Muscle layer of colon (tissue), 2 donors: Measurements from ENCODE around the gene AIP.

Source experiments
- H3K27ac ChIP-seq: one replicate; pipeline ENCODE4 v1.7.0; 2013; ENCODE audit warnings: low read depth, mild to moderate bottlenecking, low read length, moderate library complexity
- H3K27me3 ChIP-seq, 2 donors: one replicate each; pipeline ENCODE4 v1.7.0; 2013; ENCODE audit warnings: low read length in 2 of 2, mild to moderate bottlenecking in 2 of 2; ENCODE audit not compliant: insufficient read depth in 2 of 2, control insufficient read depth in 1 of 2
- H3K36me3 ChIP-seq: one replicate; pipeline ENCODE4 v1.7.0; 2013; ENCODE audit warnings: mild to moderate bottlenecking, low read length; ENCODE audit not compliant: insufficient read depth
- H3K4me1 ChIP-seq: one replicate; pipeline ENCODE4 v1.7.0; 2013; ENCODE audit warnings: mild to moderate bottlenecking, low read length; ENCODE audit not compliant: insufficient read depth
- H3K4me3 ChIP-seq, 2 donors: one replicate each; pipeline ENCODE4 v1.7.0; 2013; ENCODE audit warnings: low read length in 2 of 2, low read depth in 1 of 2, mild to moderate bottlenecking in 1 of 2, moderate library complexity in 1 of 2
- H3K9ac ChIP-seq: one replicate; pipeline ENCODE4 v1.7.0; 2013; ENCODE audit warnings: low read length
- H3K9me3 ChIP-seq: one replicate; pipeline ENCODE4 v1.7.0; 2013; ENCODE audit warnings: mild to moderate bottlenecking, low read length
- donor health status: abdominal sarcoma.
- donor health status: Adenocarcinoma of cecum.

Gene AIP

DNA sequence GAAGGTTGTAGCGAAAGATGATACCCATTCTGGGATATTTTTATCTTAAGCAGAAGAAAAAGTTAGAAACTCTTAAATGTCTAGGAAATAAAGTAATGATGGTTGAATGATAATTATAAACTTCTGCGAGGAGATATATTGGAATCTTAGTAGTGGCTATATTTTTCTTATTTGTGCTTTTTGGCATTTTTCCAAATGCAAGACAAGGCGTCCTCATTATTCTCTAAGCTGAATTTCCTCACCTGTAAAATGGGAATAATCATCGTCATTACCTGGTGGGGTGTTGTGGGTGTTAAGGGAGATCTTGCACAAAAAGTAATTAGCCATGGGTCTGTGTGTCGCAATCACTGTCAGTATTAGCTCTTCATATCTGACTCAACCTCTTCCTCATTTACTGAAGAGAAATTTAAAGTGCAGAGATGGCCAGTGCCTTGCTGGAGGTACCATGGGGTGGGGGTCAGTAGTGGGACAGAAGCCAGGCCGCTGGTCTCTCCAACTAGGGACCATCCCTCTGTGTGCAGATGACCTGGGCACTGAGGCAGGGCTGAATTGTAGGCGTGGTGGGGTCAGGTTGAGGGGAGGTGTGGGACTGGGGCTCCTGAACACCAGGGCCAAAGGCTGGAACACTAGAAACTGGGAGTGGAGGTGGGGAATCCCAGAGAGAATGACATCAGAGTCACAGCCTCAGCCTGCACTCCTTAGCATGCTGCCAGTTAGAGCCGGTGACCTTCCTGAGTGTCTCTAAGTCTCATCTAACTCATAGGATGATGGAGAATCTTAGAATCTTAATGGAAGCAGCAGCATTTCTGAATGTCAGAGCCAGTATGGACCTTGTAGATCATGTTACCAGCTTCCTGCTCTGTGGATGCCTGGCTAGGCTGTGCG lies 18.2 kb downstream of the AIP start:
- Histone ChIP-seq H3K27me3 (peaks cover 14 to 30% of the 10 kb centered on the region in 2 donors), H3K4me1 (peaks cover 14% of the 10 kb centered on the region)

DNA sequence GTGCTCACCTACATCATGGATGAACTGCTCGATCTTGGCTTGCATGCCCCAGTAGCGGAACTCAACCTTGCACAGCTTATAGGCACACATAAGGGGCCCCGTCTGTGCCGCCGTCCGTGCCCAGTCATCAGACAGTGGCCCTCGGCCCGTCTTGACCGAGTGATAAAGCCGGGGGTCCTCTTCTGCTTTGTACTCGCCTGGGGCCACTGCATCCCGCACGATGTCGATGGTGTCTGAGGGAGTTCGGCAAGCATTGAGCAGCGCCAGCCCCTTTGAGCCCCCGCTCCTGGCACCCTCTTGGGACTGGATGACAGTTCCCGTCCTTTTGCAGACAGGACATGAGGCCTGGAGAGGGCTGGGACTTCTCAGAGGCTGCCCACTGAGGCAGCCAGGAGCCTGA lies 19.0 kb downstream of the AIP start:
- Histone ChIP-seq H3K9me3 (no peaks in the 10 kb centered on the region), H3K36me3 (no peaks in the 10 kb centered on the region), H3K9ac (no peak overlapping the region), H3K4me3 (no peak overlapping the region), H3K4me1 (peaks cover 20% of the 10 kb centered on the region), H3K27ac (no peak overlapping the region), H3K27me3 (peaks cover 14 to 30% of the 10 kb centered on the region in 2 donors)

More for the DNA sequence above, 18.2 kb downstream of the AIP start:
- Histone ChIP-seq H3K36me3 (no peaks in the 10 kb centered on the region), H3K4me3 (no peak overlapping the region), H3K27ac (no peak overlapping the region), H3K9ac (no peak overlapping the region), H3K9me3 (no peaks in the 10 kb centered on the region)

DNA sequence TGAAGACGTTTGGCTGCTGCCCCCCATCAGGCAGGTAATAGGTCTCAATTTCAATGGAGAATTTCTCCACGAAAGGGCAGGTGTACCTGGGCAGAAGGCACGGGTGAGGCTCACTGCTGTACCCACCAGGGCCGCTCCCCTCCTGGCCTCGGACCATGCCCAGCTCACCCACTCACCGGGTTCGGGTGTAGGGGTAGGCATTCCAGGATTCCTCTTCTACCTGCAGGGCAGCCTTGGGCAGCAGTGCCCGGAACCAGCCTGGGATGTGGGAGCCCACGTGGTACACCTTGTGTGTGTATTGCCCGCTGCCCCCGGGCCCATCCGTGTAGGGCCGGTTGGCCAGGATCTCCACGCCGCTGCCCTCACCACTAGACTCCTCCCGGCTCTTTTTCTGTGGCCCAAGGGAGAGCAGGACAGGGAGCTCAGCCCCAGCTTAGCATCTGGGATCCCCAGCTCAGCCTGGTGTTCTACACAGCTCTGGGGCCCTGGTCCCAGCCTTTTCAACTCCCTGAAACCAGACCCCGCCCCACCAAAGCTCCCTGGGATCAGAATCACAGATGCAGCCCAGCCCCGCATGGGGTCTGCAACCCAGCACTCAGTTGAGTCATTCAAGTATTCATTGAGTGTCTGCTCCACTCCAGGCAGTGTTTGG lies 19.6 kb downstream of the AIP start:
- no peak overlapping the region for H3K27ac ChIP-seq
- no peaks in the 10 kb centered on the region for H3K9me3 ChIP-seq
- peaks cover 14 to 30% of the 10 kb centered on the region in 2 donors for H3K27me3 ChIP-seq
- H3K4me3 ChIP-seq, result no peak overlapping the region
- H3K4me1 ChIP-seq, result peaks cover 25% of the 10 kb centered on the region
- no peak overlapping the region for H3K9ac ChIP-seq
- no peaks in the 10 kb centered on the region for H3K36me3 ChIP-seq

DNA sequence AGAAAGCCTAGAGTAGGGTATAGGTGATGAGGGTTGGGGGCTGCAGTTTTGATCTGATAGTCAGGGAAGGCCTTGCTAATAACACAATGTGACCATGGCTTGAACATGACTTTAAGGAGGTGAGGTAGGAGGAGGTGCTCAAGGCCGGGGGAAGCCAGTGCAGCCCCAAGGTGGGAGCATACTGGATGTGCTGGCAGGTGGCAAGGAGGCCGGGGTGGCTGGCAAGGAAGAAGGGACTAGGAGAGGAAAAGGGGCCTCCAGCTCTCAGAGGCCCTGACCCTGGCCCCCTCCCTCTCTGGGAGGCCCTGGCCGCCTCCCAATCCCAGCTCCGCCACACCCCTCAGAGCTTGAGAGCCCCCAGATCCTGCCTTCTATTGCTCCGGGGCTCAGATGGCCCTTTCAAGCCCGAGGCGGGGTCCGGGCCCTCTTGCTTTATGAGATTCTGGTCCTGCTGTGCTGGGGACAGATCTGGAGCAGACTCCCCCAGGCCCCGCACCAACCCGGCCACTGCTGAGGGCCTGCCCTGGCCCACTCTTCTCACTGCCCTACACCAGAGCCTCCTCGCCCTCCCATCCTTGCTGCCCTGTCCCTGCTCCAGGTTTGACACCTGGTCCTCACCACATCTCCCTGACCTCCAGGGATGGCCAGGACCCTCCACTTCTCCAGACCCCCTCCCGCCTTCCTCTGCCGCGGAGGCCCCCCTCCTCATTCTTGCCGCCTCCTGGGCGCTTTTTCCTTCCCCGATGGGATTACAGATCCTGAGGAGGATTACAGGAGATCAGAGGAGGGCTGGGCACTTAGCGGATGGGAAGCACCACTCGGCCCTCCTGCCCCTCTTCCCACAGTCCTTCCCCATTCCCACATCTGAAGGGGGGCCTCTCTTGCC lies 20.5 kb downstream of the AIP start:
- Histone ChIP-seq H3K36me3 (no peaks in the 10 kb centered on the region), H3K27ac (no peak overlapping the region), H3K4me3 (no peak overlapping the region), H3K4me1 (peaks cover 27% of the 10 kb centered on the region), H3K27me3 (peaks cover 14 to 30% of the 10 kb centered on the region in 2 donors), H3K9ac (no peak overlapping the region), H3K9me3 (no peaks in the 10 kb centered on the region)

DNA sequence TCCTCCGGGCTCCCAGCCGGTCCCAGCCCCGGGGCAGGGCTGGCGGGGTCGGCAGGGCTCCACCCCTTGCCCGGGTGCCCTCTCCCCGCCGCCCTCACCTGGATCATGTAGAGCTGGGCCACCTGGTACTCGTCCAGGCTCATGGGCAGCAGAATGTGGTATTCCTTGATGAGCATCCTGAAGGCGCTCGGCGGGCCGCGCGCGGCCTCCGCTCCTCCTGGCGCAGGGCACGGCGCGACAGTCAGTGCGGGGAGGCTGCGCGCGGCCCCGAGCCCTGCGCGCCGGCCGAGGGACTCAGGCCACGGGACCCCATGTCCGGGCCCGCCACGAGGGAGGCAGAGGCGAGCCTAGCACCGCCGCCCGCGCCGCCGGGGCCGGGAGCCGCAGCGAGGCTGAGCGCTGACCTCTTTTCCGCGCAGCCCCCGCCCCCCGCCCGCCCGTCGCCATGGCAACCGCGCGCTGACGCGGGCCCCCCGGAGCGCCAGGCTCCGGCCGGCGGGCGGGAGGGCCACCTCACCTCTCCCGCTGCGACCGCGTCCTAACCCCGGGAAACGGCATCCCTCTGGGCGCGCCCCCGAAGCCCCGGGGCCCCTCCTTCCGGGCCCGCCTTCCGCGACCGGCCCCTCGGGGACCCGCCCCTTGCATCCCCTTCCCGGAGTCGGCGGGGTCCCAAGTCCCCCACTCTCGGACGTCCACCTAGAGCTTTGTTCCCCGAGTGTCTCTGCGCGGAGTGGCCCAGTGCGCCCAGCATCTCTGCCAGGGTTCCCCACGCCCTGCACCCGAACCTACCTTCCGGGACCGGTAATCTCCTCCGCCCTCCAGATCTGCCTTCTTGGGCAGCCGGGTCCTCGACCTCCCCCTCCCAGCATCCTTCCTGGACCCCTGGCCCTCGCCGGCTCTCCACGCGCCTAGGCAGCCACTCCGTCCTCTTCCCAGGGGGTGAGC lies 21.5 kb downstream of the AIP start:
- H3K4me1 ChIP-seq, result peaks cover 33% of the 10 kb centered on the region

DNA sequence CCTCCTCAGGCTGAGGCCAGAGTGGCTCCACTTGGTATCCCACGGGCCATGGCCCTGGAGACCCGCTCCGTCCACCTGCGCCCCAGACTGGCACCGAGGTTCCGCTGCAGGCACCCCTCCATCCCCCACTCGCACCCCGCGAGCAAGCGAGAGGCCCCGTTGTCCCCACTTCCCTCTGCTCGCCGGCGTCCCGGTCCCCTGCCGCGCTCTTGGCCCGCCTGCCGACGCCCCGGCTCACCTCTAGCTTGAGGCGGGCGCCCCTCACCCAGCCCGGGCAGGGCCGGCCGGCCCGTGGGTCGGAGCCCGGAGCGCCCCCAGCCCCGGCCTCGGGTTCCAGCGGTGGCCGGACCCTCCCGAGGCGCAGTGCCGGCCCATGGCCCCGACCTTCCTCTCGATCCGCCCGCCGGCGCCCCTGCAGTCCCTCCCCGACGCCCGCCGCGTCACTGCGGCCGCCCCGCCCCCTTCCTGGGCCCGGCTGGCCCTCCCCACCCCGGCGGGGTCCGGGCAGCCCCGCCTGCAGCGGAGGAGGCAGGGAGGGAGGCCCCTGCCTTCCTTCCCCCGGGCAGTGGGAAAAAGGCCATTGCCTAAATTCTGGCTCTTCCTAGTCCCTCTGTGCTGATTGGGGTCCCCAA lies 22.2 kb downstream of the AIP start, which contains the start of gene PITPNM1:
TSS of gene PITPNM1 (minus strand) at position 414 of the 632 bp plus-strand sequence. CDS start 1,183 bp downstream, outside the sequence.
- Histone ChIP-seq H3K27me3 (peaks cover 14 to 30% of the 10 kb centered on the region in 2 donors), H3K9me3 (no peaks in the 10 kb centered on the region), H3K4me1 (peaks cover 33% of the 10 kb centered on the region), H3K9ac (peak within 1 kb of the TSS; percentile 57), H3K36me3 (no peaks in the 10 kb centered on the region), H3K27ac (peak within 1 kb of the TSS; percentile 45), H3K4me3 (peak within 1 kb of the TSS; percentile 26 to 59)

More for the DNA sequence above, 21.5 kb downstream of the AIP start:
- no peaks in the 10 kb centered on the region for H3K36me3 ChIP-seq
- peaks cover 14 to 30% of the 10 kb centered on the region in 2 donors for H3K27me3 ChIP-seq
- no peak overlapping the region for H3K9ac ChIP-seq
- H3K9me3 ChIP-seq, result no peaks in the 10 kb centered on the region
- peak overlapping the region; percentile 45 for H3K27ac ChIP-seq
- H3K4me3 ChIP-seq, result peak overlapping the region; percentile 26 to 59

DNA sequence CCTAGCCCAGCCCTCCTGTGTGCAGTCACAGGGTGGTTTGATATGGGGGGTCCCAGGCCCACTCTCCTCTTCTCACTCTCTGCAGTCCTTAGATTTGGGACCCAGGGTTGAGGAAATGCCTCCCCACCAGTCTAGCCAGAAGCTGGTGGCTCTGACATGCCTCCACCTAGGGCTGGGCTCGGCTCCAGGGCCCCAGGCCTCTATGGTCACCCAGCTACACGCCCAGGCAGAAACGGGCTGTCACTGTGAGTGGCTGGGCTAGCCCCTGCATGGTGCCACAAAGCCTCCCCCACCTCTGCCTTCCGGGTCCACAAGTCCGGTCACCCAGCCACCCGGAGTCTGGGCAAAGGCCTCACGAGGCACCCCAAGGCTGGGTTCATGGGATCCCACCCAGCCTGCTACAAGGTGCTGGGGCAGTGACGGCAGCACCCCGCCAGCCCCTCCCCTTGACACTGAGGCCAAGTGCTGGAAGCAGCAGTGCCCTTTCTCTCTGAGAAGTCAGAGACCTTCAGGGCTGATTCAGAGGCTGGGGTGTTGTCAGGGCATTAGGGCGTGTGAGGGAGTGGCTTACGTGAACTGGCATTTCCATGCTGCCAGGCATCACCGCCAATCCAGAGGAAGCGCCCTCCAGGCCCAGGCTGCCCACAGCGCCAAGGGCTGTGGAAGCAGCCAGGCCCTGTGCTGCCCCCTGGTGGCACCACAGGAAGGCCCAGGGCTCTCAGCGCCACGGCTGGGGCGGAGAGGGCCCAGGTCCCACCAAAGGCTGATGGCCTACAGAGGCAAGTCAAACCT lies 23.0 kb downstream of the AIP start:
- peaks cover 33% of the 10 kb centered on the region for H3K4me1 ChIP-seq
- no peaks in the 10 kb centered on the region for H3K36me3 ChIP-seq
- peaks cover 14 to 30% of the 10 kb centered on the region in 2 donors for H3K27me3 ChIP-seq
- H3K9me3 ChIP-seq, result no peaks in the 10 kb centered on the region
- H3K9ac ChIP-seq, result peak overlapping the region; percentile 57
- peak overlapping the region; percentile 45 for H3K27ac ChIP-seq
- peak overlapping the region; percentile 3 to 48 for H3K4me3 ChIP-seq

DNA sequence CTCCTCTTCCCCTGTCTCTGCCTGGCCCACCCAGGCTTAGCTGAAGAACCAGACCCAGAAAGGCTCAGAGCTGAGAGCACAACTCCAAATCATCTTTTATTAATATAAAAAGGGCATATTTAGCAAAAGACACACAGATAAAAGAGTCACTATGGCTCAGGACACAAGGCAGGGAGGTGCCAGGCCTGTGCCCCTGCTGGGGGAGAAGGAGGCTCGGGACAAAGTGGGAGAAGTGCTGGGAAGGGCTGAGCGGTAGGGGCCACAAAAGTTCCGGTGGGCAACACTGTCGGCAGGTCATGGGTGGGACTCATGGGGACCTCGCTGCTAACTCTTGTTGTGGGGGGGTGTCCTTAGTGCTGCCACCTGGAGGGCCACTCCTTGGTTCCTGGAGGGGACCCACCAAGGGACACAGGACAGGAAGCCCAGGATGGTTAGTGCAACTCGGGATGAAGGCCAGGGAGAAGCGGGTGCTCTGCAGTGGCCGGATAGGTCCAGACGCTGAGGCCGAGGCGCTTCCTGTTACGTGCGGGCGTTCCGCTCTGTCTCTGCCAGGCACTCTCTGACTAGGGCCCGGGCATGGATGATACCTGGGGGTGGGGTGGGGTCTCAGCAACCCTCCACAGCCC lies 23.7 kb downstream of the AIP start:
- Histone ChIP-seq H3K9me3 (no peaks in the 10 kb centered on the region), H3K4me3 (no peak overlapping the region), H3K36me3 (no peaks in the 10 kb centered on the region), H3K4me1 (peaks cover 33% of the 10 kb centered on the region), H3K27ac (no peak overlapping the region), H3K9ac (no peak overlapping the region), H3K27me3 (peaks cover 14 to 30% of the 10 kb centered on the region in 2 donors)

DNA sequence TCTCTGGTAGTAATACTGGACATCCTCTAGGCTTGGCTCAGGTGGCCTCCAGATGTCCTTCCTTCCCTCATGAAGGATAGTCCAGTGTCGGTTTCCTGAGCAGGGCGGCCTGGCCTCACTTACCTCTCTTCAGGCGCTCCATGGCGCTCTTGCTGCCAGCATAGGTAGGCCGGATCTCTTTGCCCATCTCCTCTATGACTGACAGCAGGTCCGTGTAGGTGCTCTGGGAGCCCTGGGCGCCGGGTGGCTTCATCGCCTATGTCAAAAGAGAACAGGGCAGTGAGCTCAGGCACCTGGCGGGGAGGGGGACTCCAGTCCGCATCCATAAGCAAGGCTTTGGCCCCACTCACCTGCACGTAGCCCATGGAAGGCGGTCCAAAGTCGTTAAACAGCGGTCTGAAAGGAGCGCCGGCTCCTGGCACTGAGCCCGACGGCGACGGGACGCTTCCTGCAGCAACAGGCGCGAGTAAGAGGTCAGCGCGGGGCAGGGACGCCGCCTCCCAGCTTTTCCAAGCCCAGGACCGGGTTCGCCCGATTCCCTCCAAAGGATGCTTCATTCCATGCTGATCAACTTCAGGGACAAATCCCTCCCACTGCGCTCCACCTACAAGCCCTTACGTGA lies 24.5 kb downstream of the AIP start:
- H3K9ac ChIP-seq, result peak overlapping the region; percentile 15
- no peaks in the 10 kb centered on the region for H3K36me3 ChIP-seq
- peaks cover 14 to 29% of the 10 kb centered on the region in 2 donors for H3K27me3 ChIP-seq
- no peaks in the 10 kb centered on the region for H3K9me3 ChIP-seq
- H3K27ac ChIP-seq, result peak overlapping the region; percentile 74
- H3K4me1 ChIP-seq, result peaks cover 33% of the 10 kb centered on the region
- peak overlapping the region; percentile 72 to 97 for H3K4me3 ChIP-seq
